SK-N-MC (cell line): ENCODE data around the gene AMIGO1.

Experiments used
- EZH2 ChIP-seq: fragments of 200-600 bp; sonication (generic); IDR thresholded peaks from one replicate; pipeline ENCODE4 v1.6.1; 2017; ENCODE audit warnings: antibody characterized with exemption
- FOXP2 ChIP-seq: optimal IDR thresholded peaks from 2 replicates; pipeline ENCODE3; 2011; ENCODE audit warnings: mild to moderate bottlenecking, moderate library complexity; ENCODE audit not compliant: insufficient read depth; ENCODE audit errors: extremely low read length, control extremely low read depth
- POLR2AphosphoS5 ChIP-seq: IDR thresholded peaks from 2 replicates; pipeline ENCODE4 v1.6.1; 2012; ENCODE audit warnings: mild to moderate bottlenecking, low read depth, low read length, borderline replicate concordance

DNA sequence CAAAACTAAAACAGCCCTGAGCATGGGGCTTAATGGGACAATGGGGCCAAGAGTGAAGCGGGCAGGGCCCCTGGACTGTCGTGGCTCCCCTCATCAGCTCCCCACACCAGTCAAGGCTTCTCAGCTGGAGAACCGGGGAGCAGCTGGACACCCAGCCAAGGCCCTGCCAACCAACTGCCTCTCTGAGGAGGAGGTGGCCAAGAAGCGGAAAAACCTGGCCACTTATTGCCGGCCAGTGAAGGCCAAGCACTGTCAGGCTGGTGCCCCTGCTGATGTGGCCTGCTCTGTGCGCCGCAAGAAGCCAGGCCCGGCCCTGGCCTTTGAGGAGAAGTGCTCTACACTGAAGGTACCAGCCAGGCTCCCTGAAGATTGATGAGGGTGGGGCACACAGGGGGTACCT is 18.2 kb downstream of the AMIGO1 start:
- no peak for TF ChIP-seq EZH2
- TF ChIP-seq POLR2AphosphoS5, result no peak
- no peak for TF ChIP-seq FOXP2
